SJCRH30 (cell line): ENCODE measurements around the gene CRYBG2. TPM values are rescaled to one million over a fixed set of nuclear protein-coding genes. Genes with fewer than 3 reads are reported as not detected.
"Not testable (repeated sequence)": the region's sequence is repeated elsewhere in the genome, so short reads cannot be mapped to it uniquely, and the experiment has no call there.

Experiments used
- DNase-seq, 2 experiments: peaks; one replicate each; pipeline ENCODE4 v3.0.0-alpha.2; 2015 to 2020
- H3K27ac ChIP-seq: fragments of 250-450 bp; sonication (Bioruptor Pico); 2 replicates; pipeline ENCODE4 v1.5.1; 2020; ENCODE audit warnings: mild to moderate bottlenecking, moderate library complexity
- H3K27me3 ChIP-seq: fragments of 250-450 bp; sonication (Bioruptor Pico); 2 replicates; pipeline ENCODE4 v1.5.1; 2020; ENCODE audit warnings: mild to moderate bottlenecking, moderate library complexity
- H3K36me3 ChIP-seq: fragments of 250-450 bp; sonication (Bioruptor Pico); 2 replicates; pipeline ENCODE4 v1.5.1; 2020; ENCODE audit warnings: mild to moderate bottlenecking, moderate library complexity
- H3K4me1 ChIP-seq: fragments of 250-450 bp; sonication (Bioruptor Pico); 2 replicates; pipeline ENCODE4 v1.5.1; 2020; ENCODE audit warnings: mild to moderate bottlenecking, moderate library complexity
- H3K4me3 ChIP-seq: fragments of 250-450 bp; sonication (Bioruptor Pico); 2 replicates; pipeline ENCODE4 v1.5.1; 2020; ENCODE audit warnings: mild to moderate bottlenecking, moderate library complexity
- H3K9me3 ChIP-seq: fragments of 250-450 bp; sonication (Bioruptor Pico); replicated peaks from 2 replicates; pipeline ENCODE4 v1.5.1; 2020; ENCODE audit warnings: mild to moderate bottlenecking, moderate library complexity
- total RNA-seq: library from RNA; depleted of rRNA; stranded (reverse); fragments of >200 nt; shearing (Covaris generic); gene quantifications from 2 replicates; pipeline ENCODE4 v1.2.3, GENCODE V29; 2014

CRYBG2 gene
- total RNA-seq, 1 experiment from 2014 or later, result not detected

GRCh38 chr1:26378088-26378878 is 24.4 kb upstream of the CRYBG2 start:
- H3K4me3 ChIP-seq, result no peak overlapping the region
- no peaks in the 10 kb centered on the region for H3K4me1 ChIP-seq
- H3K9me3 ChIP-seq, result peaks cover 6% of the 10 kb centered on the region; the same call in 1 of the 2 replicates
- no peaks in the 10 kb centered on the region for H3K36me3 ChIP-seq
- no peak for DNase-seq
- peaks cover 15% of the 10 kb centered on the region for H3K27me3 ChIP-seq
- no peak overlapping the region for H3K27ac ChIP-seq

GRCh38 chr1:26376050-26376449 is 22.1 kb upstream of the CRYBG2 start:
- peaks cover 9% of the 10 kb centered on the region for H3K27me3 ChIP-seq

GRCh38 chr1:26375081-26375480 is 21.2 kb upstream of the CRYBG2 start:
- H3K4me1 ChIP-seq, result no peaks in the 10 kb centered on the region
- peaks cover 6% of the 10 kb centered on the region; the same call in 1 of the 2 replicates for H3K9me3 ChIP-seq
- no peaks in the 10 kb centered on the region for H3K36me3 ChIP-seq
- H3K4me3 ChIP-seq, result no peak overlapping the region
- no peak overlapping the region for H3K27ac ChIP-seq
- DNase-seq, result no peak
- H3K27me3 ChIP-seq, result peaks cover 5% of the 10 kb centered on the region; the same call in 1 of the 2 replicates

More at GRCh38 chr1:26376050-26376449, 22.1 kb upstream of the CRYBG2 start:
- no peaks in the 10 kb centered on the region for H3K4me1 ChIP-seq
- H3K4me3 ChIP-seq, result no peak overlapping the region
- no peak overlapping the region for H3K27ac ChIP-seq
- H3K9me3 ChIP-seq, result peaks cover 6% of the 10 kb centered on the region; the same call in 1 of the 2 replicates
- H3K36me3 ChIP-seq, result no peaks in the 10 kb centered on the region
- DNase-seq, result no peak

GRCh38 chr1:26374361-26374760 is 20.4 kb upstream of the CRYBG2 start:
- H3K4me3 ChIP-seq, result not testable (repeated sequence)

GRCh38 chr1:26373789-26374188 is 19.9 kb upstream of the CRYBG2 start:
- Histone ChIP-seq H3K4me1 (no peaks in the 10 kb centered on the region), H3K27me3 (peaks cover 5% of the 10 kb centered on the region; the same call in 1 of the 2 replicates), H3K36me3 (no peaks in the 10 kb centered on the region), H3K4me3 (no peak overlapping the region), H3K9me3 (peaks cover 6% of the 10 kb centered on the region; the same call in 1 of the 2 replicates), H3K27ac (no peak overlapping the region)
- no peak for DNase-seq

More at GRCh38 chr1:26374361-26374760, 20.4 kb upstream of the CRYBG2 start:
- H3K36me3 ChIP-seq, DNase-seq, H3K4me1 ChIP-seq, H3K9me3 ChIP-seq, H3K27ac ChIP-seq, H3K27me3 ChIP-seq: not testable (repeated sequence)

GRCh38 chr1:26373281-26373680 is 19.4 kb upstream of the CRYBG2 start:
- Histone ChIP-seq H3K4me3 (no peak overlapping the region), H3K27ac (no peak overlapping the region), H3K9me3 (peaks cover 6% of the 10 kb centered on the region; the same call in 1 of the 2 replicates), H3K36me3 (no peaks in the 10 kb centered on the region), H3K4me1 (no peaks in the 10 kb centered on the region), H3K27me3 (peaks cover 5% of the 10 kb centered on the region; the same call in 1 of the 2 replicates)
- no peak for DNase-seq

GRCh38 chr1:26372611-26373010 is 18.7 kb upstream of the CRYBG2 start, which contains the start of gene ZNF683:
TSS of gene ZNF683 (minus strand) at chr1:26372750. CDS start at chr1:26368571, 4,179 bp downstream.
- not testable (repeated sequence) for H3K4me1 ChIP-seq, H3K4me3 ChIP-seq, H3K27ac ChIP-seq, H3K36me3 ChIP-seq, DNase-seq, H3K9me3 ChIP-seq, H3K27me3 ChIP-seq

GRCh38 chr1:26372039-26372438 is 18.1 kb upstream of the CRYBG2 start:
- peaks cover 6% of the 10 kb centered on the region; the same call in 1 of the 2 replicates for H3K9me3 ChIP-seq
- H3K36me3 ChIP-seq, result no peaks in the 10 kb centered on the region
- no peak overlapping the region for H3K27ac ChIP-seq
- no peak for DNase-seq
- H3K4me3 ChIP-seq, result no peak overlapping the region
- peaks cover 7% of the 10 kb centered on the region; the same call in 1 of the 2 replicates for H3K27me3 ChIP-seq
- H3K4me1 ChIP-seq, result no peaks in the 10 kb centered on the region

GRCh38 chr1:26370591-26371382 is 16.9 kb upstream of the CRYBG2 start:
- Histone ChIP-seq H3K27ac (no peak overlapping the region), H3K9me3 (no peaks in the 10 kb centered on the region), H3K36me3 (no peaks in the 10 kb centered on the region), H3K4me1 (no peaks in the 10 kb centered on the region), H3K27me3 (peaks cover 7% of the 10 kb centered on the region; the same call in 1 of the 2 replicates), H3K4me3 (no peak overlapping the region)
- no peak for DNase-seq

GRCh38 chr1:26368486-26368885 is 14.6 kb upstream of the CRYBG2 start:
- no peaks in the 10 kb centered on the region for H3K36me3 ChIP-seq
- peaks cover 11% of the 10 kb centered on the region for H3K27me3 ChIP-seq
- DNase-seq, result no peak
- no peak overlapping the region for H3K27ac ChIP-seq
- no peak overlapping the region for H3K4me3 ChIP-seq
- H3K4me1 ChIP-seq, result no peaks in the 10 kb centered on the region
- no peaks in the 10 kb centered on the region for H3K9me3 ChIP-seq

- H3K27me3 ChIP-seq, result peaks cover 14% of the 10 kb centered on the region
- no peaks in the 10 kb centered on the region for H3K36me3 ChIP-seq
- no peak overlapping the region for H3K27ac ChIP-seq
- H3K9me3 ChIP-seq, result no peaks in the 10 kb centered on the region
- no peak for DNase-seq
- no peaks in the 10 kb centered on the region for H3K4me1 ChIP-seq
- no peak overlapping the region for H3K4me3 ChIP-seq
These were observed 14.1 kb upstream of the CRYBG2 start for GRCh38 chr1:26368006-26368405.

GRCh38 chr1:26367441-26367840 is 13.5 kb upstream of the CRYBG2 start:
- Histone ChIP-seq H3K27ac (no peak overlapping the region), H3K4me3 (no peak overlapping the region), H3K36me3 (no peaks in the 10 kb centered on the region), H3K9me3 (no peaks in the 10 kb centered on the region), H3K27me3 (peaks cover 15% of the 10 kb centered on the region), H3K4me1 (no peaks in the 10 kb centered on the region)
- no peak for DNase-seq

- no peak for DNase-seq
- Histone ChIP-seq H3K27me3 (peaks cover 18% of the 10 kb centered on the region), H3K27ac (no peak overlapping the region), H3K4me1 (no peaks in the 10 kb centered on the region), H3K36me3 (no peaks in the 10 kb centered on the region), H3K9me3 (no peaks in the 10 kb centered on the region), H3K4me3 (no peak overlapping the region)
These were observed 11.0 kb upstream of the CRYBG2 start for GRCh38 chr1:26364956-26365355.

GRCh38 chr1:26363549-26364448 is 9.9 kb upstream of the CRYBG2 start:
- peak; percentile 83 to 90 for DNase-seq
- H3K36me3 ChIP-seq, result no peaks in the 10 kb centered on the region
- H3K4me1 ChIP-seq, result no peaks in the 10 kb centered on the region
- no peaks in the 10 kb centered on the region for H3K9me3 ChIP-seq
- H3K4me3 ChIP-seq, result no peak overlapping the region
- H3K27ac ChIP-seq, result no peak overlapping the region
- H3K27me3 ChIP-seq, result peaks cover 18% of the 10 kb centered on the region
